Measurements from ENCODE around the gene LDLRAD3.

- TF ChIP-seq, protein P1, sequence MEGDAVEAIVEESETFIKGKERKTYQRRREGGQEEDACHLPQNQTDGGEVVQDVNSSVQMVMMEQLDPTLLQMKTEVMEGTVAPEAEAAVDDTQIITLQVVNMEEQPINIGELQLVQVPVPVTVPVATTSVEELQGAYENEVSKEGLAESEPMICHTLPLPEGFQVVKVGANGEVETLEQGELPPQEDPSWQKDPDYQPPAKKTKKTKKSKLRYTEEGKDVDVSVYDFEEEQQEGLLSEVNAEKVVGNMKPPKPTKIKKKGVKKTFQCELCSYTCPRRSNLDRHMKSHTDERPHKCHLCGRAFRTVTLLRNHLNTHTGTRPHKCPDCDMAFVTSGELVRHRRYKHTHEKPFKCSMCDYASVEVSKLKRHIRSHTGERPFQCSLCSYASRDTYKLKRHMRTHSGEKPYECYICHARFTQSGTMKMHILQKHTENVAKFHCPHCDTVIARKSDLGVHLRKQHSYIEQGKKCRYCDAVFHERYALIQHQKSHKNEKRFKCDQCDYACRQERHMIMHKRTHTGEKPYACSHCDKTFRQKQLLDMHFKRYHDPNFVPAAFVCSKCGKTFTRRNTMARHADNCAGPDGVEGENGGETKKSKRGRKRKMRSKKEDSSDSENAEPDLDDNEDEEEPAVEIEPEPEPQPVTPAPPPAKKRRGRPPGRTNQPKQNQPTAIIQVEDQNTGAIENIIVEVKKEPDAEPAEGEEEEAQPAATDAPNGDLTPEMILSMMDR (IDR thresholded peaks at IDR 0.05), result no peak
- no peak for TF ChIP-seq POLR2A (IDR thresholded peaks at IDR 0.05)
These were observed 6.2 kb upstream of the LDLRAD3 start for GRCh38 chr11:35937700-35938099.

Data from uterus (tissue), 2 donors.